Measurements from ENCODE around the gene FKBP2.

The FKBP2 gene

DNA sequence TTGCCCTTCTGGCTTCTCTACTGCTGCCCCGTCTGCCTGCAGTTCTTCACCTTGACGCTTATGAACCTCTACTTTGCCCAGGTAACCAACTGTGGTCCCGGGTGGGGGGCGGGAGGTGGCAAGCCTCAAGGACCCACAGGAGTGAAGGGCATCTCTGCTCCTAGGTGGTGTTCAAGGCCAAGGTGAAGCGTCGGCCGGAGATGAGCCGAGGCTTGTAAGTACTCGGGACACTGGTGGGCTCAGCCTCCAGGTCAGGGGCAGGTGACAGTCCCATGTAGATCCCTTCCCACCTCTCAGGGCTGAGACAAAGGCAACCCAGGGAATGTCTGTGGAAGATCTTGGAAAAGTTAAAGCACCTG, 45.9 kb downstream of the FKBP2 start:
- DNase-seq: no peak

DNA sequence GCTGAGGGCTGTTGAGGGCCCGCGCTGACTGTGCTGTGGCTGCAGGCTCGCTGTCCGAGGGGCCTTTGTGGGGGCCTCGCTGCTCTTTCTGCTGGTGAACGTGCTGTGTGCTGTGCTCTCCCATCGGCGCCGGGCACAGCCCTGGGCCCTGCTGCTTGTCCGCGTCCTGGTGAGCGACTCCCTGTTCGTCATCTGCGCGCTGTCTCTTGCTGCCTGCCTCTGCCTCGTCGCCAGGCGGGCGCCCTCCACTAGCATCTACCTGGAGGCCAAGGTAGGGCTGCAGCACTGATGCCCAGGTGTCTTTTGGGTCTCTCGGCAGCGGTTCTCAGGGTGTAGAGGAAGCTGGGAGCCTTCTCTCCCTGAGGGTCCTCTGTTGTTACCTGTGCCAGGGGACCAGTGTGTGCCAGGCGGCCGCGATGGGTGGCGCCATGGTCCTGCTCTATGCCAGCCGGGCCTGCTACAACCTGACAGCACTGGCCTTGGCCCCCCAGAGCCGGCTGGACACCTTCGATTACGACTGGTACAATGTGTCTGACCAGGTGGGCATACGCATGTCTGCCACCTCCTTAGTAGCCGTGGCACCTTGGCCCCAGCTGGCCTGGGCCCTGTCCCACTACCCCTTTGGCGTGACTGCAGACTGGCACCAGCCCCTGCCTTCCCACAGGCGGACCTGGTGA, 46.9 kb downstream of the FKBP2 start:
- no peak for DNase-seq

DNA sequence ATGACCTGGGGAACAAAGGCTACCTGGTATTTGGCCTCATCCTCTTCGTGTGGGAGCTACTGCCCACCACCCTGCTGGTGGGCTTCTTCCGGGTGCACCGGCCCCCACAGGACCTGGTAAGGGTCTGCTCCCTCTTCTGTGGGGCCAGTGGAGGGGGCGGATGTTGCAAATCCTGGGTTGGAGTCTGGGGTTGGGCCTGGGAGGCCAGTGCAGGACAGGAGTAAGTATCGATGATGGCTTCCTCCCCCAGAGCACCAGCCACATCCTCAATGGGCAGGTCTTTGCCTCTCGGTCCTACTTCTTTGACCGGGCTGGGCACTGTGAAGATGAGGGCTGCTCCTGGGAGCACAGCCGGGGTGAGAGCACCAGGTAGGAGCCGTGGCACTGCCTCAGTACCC, 47.5 kb downstream of the FKBP2 start:
- no peak for DNase-seq

DNA sequence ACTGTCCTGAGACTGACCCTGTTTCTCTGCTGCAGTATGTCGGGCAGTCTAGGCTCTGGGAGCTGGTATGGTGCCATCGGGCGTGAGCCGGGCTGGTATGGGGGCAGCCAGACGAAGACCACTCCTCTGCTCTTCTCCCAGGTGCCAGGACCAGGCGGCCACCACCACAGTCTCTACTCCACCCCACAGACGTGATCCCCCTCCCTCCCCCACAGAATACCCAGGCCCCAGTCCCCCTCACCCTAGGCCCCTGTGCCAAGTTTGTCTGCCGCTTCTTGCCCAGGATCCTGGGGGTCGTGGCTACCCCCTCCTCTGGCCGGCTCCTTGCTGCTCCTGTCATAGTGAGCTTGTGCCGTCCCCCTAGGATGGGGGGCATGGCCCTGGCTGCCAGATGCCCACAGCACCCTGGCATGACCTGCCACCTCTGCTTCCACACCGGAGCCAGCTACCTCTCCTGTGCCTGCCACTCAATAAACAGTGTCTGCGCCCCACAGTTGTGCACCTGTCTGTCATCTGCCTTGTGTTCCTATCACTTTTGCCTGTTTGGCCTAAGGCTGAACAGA, 48.2 kb downstream of the FKBP2 start:
- DNase-seq: no peak

DNA sequence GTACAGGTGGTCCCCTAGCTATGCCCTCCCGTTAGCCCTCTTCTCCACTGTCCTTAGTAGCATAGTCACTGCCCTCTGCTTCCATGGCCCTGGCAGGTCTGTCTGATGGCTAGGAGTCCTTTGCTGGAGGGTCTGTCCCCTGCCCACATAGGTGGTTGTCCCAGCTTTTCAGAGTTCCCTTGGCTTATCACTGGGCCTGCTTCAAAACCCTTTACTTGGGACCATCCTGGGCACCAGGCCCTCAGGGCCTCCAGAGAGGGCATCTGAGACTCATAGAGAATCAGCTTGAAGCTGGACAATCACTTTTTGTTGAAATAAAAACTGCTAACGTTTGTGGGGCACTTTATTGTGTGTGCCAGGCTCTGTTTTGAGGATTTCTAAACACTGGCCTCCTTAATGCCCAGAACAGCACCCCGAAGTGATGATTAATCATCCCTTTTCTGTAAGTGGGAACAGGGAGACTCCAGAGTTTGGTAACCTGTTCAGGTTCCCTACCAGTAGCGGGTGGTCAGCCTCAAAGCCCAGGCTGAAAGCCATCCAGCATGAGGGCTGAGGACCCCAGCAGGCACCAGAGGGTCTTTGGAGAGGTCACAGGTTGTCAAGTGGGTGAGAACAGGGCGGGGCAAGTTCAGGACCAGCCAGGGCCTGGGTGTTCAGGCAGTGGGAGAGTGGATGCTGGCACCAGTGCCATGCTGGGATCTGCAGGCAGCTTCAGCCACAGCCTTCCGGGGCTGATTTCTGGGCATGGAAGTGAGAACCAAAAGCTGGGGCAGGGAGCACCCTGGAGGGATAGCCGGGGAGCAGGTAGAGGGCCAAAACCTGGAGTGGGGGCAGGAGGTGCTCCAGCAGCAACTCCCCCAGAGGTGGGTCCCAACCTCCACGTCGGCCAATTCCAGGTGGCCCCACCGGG, 49.7 kb downstream of the FKBP2 start:
- DNase-seq: no peak

DNA sequence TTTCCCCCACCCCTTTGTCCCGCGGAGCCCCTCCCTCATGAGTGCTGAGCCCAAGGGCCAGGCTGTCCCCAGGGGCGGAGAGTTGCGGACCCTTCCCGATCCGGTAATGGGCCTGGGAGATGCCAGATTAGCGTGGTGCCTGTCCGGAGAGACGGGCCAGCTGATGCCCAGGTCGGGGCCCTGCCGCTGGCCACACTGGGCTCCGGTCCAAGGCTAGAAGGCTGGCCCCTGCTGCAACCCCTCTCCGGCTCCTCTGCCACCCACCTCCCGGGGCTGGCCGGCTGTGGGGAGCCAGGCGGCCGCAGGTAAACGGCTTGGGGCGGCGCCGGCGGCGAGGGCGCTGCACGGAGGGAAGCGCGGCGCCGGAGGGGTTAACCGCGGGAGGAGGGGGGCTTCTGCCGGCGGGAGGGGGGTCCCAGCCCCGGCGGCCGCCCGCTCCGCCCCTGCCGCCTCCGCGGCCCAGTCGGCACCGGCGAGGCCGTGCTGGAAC, 50.4 kb downstream of the FKBP2 start, which contains the start of gene KCNK4:
TSS of gene KCNK4 (plus strand) at position 41 of the 490 bp plus-strand sequence. CDS start 1,717 bp downstream, outside the sequence.
- no peak for DNase-seq

DNA sequence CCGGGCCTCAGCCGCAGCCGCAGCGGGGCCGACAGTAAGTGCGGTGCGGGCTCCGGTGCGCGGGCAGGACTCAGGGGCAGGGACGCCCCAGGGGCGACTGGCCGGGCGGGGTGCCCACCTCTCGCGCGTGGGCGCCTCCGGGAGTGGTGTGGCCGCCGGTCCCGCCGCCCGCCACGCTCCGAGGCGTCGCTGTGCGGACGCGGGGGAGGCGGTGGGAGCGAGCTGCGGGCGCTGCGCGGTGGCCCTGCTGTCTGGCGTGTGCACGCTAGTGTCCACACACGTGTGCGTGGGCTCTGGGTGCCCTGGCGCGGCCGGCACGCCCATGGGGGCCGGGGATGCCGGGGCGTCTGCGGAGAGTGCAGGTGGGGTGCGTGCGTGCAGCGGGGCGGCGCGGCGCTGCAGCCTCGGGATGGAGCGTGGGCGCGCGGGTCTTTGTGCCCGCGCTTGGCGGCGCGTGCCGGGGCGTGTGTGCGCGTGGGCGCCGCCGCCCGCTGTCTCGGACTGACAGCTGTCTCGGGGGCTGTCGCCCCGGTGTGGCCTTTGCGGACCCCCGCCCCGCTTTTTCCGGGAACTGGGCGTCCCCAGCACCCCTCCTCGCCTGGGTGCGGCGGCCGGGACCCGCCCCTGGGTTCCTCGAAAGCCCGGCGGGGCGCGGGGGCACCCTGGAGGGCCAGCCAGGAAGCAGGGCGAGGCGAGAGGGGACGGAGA, 51.0 kb downstream of the FKBP2 start:
- DNase-seq: no peak

DNA sequence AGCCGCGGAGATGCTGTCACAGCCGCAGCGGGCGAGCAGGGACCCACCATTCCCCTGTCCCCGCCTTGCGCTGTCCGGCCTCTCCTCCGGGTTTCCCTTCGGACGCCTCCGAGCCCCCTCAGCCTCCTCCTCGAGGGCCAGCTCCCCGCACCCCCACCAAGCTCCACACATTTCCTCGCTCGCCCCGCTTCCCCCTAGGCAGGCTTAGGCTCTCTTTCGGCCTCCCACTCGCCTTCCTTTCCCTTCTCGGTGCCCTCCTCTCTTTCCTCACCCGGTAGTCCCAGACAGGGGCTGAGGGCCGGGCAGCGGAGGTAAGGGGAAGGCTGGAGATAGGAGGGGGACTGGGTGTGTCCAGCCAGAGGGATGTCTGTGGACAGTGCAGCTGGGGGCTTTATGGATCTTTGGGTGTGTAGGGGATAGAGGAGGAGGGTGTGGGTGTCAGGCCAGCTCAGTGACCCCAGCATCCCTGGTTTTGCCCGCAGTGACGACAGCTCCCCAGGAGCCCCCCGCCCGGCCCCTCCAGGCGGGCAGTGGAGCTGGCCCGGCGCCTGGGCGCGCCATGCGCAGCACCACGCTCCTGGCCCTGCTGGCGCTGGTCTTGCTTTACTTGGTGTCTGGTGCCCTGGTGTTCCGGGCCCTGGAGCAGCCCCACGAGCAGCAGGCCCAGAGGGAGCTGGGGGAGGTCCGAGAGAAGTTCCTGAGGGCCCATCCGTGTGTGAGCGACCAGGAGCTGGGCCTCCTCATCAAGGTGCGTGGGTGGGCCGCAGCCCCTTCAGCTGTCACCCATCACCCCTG, 51.8 kb downstream of the FKBP2 start:
- no peak for DNase-seq

All from activated CD4-positive, alpha-beta T cell treated with anti-CD3 and anti-CD28 coated beads, Interleukin-2, amount 50 U/mL, for 4 hours (primary cell).